HK-2 (cell line): ENCODE results near the gene RAB40B.

Experiments used
- DNase-seq: peaks from one replicate; pipeline ENCODE4 v3.0.0-alpha.2; 2018; ENCODE audit not compliant: unreplicated experiment

The RAB40B gene

DNA sequence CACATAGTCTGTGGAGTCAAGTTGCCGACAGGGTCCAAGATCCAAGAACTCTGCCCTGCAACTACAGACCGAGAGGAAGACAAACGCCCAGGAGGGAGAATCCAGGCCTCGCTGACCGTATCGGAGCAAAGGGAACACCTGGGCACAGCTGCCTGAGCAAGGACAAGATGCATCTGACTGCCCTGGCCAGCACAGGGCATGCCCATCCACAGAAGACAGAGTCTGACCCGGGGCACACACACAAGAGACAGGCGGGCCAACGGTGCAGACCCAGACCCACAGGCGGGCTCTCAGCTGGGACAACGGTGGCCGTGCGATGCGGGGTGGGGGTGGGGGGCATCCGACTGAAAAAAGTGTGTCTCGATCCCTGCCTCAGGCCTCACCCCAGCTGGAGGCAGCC lies 6.2 kb downstream of the RAB40B start:
- no peak for DNase-seq

DNA sequence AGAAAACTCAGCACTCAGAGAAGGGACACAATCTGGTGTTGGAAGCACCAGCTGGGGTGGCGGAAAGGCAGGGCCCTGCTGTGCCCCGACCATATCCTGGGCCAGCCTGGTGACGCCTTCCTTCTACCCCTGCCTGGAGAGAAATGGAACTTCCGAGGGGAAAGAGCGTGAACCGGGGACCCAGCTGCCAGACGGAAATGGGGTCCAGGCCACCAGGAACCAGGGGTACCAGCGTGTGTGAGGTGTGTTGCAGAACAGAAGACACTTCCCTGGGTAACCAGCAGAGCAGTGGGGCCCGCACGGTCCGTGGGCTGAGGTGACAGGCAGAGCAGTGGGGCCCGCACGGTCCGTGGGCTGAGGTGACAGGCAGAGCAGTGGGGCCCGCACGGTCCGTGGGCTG lies 6.8 kb downstream of the RAB40B start:
- no peak for DNase-seq

DNA sequence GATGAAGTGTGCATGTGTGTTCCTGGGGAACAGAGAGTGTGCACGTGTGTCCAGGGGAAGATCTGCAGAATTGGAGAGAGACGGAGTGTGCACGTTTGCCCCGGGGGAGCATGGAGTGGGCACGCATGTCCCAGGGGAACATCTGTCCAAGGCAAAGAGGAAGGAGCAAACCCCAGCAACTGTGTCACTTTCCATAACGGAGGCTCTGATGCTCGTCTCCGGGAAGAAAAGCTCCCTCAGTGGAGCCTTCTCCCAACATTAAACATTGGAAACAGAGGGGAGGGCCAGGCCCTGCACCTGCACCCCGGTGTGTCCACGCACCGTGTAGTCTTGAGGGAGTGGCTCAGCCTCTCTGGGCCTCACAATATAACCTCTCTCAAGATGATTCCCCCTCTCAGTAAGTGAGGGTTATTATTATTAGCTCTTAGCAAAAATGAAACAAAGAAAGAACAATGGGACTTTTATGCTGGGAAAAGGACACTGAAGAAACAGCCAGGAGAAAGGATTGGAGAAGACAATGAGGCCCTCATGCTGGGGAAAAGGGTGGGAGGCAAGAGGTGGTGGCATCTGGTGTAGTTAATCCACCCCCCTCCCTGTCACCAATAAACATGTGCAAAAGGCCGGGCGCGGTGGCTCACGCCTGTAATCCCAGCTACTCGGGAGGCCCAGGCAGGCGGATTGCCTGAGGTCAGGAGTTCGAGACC lies 7.6 kb downstream of the RAB40B start:
- DNase-seq = no peak

DNA sequence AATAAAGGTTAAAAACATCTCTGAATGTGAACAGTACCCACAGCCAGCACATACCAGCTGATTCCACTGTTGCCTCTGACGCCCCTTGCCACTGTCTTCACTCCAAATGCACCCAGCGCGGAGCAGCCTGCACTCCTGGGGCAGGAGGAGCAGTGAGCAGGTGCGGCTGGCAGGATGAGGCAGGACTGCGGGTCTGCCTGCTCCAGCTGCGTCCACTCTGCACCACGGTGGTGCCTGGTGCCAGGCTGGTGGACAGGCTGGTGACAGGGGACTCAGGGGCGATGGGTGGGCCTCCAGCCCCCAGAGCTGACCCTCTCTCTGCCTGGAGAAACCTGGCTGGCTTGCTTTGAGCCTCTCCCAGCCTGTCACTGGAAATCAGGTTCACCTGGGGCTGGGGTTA lies 9.4 kb downstream of the RAB40B start:
- DNase-seq = no peak

DNA sequence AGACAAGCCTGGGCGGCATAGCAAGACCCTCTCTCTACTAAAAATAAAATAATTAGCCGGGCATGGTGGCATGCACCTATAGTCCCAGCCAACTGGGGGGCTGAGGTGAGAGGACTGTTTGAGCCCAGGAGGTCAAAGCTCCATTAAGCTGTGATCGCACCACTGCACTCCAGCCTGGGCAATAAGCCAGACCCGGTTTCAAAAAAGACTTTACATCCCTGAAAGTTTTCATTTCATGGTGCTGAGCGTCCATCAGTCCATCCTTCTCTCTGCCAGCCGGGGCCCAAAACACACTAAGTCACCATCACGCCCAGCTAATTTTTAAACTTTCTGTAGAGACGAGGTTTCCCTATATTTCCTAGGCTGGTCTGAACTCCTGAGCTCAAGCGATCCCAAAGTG lies 10.6 kb downstream of the RAB40B start:
- DNase-seq = no peak

DNA sequence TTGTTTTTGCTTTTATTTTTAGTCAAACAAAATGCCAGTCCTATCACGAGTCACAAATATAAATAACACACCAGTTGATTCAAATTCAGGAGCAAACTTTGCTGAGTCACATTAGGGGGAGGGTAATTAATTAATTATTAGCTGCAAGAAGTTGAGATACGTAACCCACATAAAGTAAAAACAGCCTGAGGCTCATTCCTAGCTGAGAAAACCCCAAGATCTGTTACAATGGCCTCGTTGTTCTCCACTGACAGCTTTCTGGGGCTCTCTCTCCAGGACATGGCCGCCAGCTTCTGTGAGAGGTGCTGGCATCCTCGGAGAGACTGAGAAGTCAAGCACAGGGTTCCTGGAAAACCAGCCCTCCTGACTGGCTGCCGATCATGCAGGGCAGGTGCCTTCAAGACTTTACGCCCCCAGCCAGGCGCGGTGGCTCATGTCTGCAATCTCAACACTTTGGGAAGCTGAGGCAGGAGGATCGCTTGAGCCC lies 11.1 kb downstream of the RAB40B start:
- no peak for DNase-seq

DNA sequence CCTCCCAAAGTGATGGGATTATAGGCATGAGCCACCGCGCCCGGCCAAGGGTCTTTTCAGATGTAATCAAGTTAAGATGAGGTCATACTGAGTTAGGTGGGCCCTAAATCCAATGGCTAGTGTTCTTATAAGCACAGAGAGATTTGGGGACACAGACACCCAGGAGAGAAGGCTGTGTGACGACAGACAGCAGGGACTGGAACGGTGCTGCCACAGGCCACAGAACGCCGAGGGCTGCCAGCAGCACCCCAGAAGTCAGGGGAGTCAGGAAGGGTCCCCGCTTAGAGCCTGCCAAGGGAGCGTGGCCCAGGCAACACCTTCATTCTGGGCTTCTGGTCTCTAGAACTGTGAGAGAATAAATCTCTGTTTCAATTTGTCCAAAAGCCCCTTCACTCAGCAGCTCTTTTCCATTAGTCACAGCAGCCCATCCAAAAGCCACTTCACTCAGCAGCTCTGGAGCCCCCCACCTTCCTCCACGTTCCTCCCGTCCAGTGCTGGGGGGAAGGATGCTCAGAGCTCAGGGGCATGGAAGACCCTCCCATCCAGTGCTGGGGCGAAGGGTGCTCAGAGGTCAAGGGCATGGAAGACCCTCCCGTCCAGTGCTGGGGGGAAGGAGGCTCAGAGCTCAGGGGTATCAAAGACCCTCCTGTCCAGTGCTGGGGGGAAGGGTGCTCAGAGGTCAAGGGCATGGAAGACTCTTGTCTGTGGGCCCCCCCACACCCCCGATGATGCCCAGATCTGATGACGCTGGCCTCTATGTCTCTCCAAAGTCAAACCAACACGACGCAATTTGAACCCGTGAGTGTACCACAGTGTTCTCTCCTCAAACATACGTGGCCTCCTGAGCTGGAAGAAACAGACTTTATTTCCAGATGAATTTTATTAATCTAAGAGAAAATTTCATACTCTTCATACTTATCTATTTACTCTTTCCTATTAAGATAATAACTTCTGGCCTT lies 11.9 kb downstream of the RAB40B start:
- DNase-seq = no peak

DNA sequence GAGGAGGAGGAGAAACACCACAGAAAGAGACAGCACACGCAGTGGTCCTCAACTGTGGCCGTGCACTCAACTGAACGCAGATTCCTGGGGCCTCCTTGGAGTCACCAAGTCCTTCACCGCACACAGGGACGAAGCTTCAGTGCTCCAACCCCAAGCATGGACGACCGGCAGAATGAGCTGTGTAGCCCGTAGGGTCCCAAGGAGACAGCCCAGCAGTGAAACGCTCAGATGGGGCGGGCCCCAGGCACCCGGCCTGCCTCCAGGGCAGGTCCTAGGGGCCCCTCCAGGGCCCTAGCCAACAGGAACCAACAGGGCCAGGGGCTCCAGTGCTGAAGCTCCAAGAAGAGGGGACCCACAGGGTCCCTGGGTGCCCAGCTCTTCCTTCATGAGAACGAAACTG lies 13.2 kb downstream of the RAB40B start:
- no peak for DNase-seq

DNA sequence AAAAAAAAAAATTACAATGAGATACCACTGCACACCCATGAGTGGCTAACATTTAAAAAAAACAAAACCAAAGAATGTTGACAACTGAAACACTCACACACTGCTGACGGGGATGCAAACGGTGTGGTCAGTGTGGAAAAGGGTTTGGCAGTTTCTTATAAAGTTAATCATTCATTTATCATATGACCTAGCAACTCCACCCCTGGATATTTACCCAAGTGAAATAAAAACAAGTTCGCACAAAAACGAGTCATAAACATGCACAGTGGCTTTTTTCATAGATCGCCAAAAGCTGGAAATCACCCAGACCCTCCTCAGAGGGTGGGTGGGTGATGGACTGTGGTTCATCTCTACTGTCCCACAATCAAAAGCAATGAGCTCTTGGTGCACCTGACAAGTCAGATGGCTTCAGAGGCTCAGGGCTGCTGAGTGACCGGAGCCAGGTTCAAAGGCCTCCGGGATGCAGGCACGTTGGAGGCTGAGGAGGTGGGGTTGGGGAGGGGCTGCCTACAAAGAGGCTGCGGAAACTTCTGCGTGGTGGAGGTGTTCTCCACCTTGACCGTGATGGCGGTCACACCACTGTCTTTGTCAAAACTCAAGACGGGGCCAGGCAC lies 14.2 kb downstream of the RAB40B start:
- DNase-seq = peak; percentile 36

DNA sequence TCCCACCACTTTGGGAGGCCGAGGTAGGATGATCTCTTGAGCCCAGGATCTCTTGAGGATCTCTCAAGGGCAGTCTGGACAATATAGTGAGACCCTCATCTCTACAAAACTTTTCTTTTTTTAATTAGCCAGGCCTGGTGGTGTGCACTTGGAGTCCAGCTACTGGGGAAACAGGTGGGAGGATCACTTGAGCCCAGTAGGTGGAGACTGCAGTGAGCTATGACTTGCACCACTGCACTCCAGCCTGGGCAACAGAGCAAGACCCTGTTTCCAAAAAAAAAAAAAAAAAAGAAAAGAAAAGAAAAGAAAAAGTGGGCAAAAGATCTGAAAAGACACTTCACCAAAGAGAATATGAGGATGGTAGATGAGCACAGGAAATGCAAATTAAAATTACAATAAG lies 15.0 kb downstream of the RAB40B start:
- no peak for DNase-seq

DNA sequence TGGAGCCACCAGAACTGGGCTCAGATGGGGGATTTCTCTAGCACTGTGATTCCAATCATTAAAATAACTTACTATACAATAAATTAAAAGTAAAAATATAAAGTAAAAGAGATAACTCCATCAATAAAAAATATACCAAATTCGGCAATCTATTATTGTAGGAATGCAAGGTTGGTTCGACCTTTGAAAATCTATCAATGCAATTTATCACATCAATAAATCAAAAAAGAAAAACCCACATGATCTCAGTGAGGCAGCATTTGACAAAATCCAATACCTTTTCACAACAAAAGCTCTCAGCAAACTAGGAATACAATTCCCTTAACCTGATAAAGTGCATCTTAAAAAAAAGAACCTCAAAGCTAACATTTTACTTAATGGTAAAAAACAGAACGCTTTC lies 17.0 kb downstream of the RAB40B start:
- no peak for DNase-seq

DNA sequence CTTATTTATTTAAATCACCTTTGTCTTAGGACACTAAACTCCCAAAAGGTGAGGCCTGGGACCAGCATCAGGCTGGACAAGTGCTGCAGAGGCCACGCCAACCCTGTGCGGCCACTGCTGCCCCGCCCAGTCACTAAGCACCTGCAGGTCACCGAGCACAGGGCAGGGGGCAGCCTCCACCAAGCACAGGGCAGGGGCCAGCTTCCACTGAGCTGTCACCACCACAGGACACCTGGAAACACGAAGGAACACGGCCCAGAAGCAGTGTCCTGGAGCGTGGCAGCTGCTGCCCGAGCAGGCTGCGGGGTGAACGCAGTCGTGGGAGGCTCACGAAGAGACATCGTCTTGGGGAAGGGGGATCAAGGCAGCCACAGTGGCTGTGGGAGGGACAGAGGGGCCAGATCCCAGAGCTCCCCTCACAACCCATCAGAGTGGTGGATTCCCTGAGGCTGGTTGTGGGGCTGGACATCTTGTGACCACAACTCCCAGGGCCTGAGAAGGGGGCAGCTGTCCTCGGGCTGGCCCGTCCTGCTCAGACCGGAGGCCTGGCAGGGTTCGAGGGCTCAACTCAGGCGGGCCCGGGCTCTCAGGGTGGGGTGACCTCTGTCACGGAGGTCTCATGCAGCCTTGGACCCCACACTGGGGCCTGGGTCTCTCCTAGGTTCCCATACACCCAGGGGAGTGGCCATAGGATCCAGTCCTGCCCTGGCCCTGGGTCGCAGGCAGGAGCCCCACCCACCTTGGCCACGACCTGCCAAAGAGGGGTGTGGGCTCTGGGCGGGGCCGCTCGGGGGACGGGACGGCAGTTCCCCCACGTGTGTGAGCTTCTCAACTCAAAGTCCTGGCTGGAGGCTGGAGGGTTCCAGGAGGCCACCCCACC lies 18.7 kb downstream of the RAB40B start:
- DNase-seq = no peak

DNA sequence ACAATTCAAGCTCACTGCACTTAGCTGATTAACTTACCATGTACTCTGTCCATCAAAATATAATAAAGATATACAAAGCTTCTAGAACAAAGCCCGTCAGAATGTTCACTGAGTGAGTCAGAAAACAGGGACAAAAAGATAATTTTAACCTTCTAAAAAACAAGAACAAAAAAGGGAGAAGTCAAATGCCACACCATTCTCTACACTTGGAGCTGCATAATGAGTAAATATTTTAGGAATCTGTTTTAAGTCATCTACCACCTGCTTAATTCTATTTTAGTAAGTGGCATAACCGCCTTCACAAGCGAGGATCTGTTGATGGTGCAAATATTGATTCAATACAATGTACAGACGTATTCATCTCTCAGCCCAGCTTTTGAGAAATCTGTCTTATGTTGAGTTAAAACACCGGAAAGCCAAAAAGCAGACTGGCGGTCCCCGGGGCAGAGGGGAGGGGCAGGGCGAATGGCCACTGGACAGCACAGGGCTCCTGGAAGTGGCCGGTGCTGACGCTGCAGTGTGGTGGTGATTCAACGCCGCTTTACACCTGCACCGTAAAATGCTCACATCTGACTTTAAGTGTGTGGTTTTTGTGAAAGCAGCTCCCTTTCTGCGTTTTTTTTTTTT lies 20.1 kb downstream of the RAB40B start:
- no peak for DNase-seq

DNA sequence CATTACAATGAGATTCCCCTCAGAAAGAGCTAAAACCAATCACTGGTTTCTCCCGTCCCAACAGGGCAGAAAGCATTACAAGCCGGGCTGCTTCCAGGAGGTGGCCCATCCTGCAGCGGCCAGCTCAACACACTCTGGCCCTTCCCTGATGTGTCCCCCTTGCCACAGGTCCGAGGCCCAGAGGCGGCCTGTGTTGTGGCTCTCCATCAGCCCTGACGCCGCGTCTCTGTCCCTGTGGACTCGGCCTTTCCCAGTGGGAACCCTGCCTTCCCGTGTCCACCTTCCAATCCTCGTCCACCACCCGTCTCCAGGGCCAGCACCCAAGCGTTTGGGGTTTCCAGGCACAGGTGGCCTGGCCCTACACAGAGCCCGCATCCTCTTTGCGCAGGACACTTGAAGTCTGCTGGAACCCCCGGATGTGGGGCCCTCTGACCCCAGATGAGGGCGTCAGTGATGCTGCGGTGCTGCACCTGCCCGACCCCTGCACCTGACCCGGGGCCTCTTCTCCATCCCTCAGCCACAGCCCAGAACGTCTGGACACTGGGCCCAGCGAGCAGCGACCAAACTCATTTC lies 21.1 kb downstream of the RAB40B start:
- no peak for DNase-seq

DNA sequence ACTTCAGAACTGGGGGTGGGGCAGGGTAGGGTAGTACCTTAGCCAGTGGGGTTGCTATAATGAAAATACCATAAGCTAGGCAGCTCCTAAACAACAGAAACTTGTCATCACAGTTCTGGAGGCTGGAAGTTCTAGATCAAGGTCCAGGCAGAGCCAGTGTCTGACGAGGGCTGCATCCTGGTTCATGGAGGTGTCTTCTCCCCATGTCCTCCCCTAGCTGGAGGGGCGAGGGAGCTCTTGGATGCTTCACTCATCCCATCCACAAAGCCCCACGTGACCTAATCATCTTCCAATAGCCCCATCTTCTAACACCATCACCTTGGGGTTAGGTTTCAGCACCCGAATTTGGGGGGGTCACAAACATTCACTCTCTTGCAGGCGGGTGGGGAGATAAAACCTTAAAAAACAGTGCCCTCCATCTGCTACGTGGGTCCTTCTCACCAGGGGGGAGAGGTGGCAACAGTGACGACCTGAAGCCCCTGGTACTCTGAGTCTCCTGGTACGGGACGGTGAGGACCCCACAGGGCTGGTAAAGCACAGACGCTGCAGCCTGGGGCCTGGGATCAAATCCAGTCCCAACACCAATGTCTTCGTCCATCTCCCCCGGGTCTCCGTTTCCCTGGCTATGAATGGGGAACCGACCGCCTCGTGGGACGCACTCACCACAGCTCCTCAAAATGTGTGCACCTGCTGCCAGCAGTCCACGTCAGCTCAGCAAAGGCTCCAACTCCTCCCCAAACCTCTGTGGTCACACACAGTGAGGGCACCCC lies 22.8 kb downstream of the RAB40B start:
- no peak for DNase-seq

DNA sequence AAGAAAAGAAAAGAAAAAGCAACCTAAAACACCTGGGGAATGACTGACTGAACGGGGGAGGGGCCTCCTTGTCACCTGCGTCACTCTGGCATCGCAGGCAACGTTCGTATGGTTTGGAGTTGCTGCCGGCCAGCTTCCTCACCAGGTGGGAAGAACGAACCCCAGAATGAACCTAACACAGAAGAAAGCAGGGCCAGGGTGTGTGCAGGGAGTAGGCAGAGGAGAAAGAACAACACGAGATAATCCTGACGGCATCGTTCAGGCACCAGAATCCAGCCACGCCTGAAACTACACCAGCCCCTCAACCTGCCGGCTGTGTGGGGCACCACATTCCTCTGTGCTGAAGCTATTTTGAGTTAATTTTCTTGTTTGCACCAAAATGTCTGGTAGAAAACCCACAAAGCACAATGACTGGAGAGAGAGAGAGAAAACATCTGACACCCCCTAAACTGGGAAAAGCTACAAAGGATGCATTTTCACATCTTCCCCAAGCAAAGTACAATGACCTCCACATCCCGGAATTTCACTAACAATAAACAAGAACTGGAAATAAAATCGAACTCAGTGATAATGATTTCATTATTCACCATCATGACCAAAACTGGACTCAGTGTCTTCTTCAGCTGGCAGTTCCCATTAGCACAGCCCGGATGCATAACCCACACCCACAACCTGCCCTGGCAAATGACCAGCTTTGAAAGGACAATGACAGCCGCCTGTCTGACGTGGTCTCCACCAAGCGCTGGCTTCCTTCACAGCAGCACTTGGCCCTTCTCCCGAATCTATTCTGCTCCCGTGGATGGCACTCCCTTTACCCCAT lies 23.6 kb downstream of the RAB40B start:
- no peak for DNase-seq

DNA sequence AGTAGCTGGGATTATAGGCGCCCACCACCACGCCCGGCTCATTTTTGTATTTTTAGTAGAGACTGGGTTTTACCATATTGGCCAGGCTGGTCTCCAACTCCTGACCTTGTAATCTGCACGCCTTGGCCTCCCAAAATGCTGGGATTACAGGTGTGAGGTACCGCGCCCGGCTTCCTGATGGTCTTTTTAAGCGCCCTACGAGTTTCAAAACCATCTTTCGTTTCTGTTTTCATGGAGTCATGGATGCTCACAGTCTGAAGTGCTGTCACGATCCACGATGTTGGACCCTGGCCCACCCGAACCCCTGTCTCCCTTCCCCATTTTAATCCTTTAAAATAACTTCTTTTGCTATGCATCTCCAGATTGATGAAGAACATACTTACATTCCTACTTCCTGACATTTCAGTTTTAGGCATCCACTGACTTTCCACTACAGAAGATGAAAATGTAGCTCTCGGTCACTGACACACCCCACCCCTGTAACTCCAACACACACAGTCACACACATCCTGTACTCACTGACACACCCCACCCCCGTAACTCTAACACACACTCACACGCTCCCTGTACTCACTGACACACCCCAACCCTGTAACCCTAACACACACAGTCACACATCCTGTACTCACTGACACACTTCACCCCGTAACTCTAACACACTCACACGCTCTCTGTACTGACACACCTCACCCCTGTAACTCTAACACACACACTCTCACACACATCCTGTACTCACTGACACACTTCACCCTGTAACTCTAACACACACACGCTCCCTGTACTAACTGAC lies 27.6 kb downstream of the RAB40B start:
- DNase-seq = no peak

DNA sequence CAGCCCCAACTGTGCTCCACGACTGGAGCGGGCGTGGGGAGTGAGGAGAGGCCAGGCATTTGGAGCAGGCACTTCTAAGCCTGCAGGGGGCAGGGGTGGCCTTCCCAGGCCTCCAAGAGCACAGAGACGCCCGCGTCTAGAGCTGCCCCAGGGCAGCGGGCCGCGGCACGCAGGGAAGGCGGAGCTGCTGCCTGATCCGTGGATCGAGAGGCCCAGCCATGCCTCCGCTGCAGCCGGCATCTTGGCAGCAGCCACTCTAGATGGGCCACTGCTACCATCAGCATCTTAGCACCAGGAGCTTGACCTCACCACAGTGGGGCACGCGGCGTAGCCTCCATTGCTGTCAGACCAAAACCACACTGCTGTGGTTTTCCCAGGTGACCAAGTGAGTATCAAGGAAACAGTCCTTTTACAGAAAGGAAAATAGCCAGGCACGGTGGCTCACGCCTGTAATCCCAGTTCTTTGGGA lies 29.8 kb downstream of the RAB40B start:
- DNase-seq = no peak
